Neural progenitor cell (in vitro differentiated cells): ENCODE results near the gene GAS2L1.

ENCODE experiments used
- CTCF ChIP-seq: fragments of 200-600 bp; sonication (generic); IDR thresholded peaks from 2 replicates; pipeline ENCODE4 v1.5.1; 2017; ENCODE audit warnings: antibody characterized with exemption, mild to moderate bottlenecking
- EZH2 ChIP-seq: fragments of 200-600 bp; sonication (generic); IDR thresholded peaks from 2 replicates; pipeline ENCODE4 v1.6.1; 2017; ENCODE audit warnings: antibody characterized with exemption, mild to moderate bottlenecking, moderate library complexity

DNA sequence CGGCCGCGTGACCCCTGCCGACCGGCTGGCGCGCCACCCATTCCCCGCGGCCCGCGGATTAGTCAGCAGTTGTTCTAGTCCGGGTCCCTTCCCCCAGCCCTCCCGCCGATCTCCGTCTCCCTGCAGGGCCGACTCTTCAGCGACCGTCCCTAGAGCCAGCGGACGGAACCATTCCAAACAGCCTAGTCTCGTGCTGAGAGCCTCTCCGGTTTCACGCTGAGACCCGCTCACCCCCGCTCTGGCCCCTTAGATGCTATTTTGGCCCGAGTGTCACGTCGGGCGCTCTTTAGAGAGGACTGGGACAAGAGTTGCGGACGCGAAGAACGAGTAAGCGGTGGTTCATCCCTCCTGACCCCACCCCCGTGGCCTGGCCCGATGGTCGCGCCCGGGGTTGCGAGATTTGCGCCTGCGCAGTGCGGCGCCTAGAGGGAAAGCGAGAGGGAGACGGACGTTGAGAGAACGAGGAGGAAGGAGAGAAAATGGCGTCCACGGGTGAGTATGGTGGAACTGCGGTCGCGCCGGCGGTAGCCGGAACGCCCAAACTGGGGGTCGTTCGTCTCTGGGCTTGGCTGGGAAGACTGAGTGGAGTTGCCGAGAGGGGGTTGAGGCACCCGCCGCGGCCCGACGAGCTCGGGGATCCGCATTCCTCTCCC lies 38.5 kb upstream of the GAS2L1 start, which contains the start of the genes EWSR1 and RHBDD3:
- TF ChIP-seq CTCF (no peak), EZH2 (no peak)
